Common myeloid progenitor, CD34-positive (primary cell): ENCODE data around the gene C16orf78.
A peak's percentile ranks its signal among the peaks of the same experiment; 100 is the strongest.

ENCODE experiments used
- CTCF ChIA-PET: fragments of 350-600 bp; sonication (Branson Sonifier 250); formaldehyde crosslinking; loops from one replicate; lab custom pipeline; 2021; ENCODE audit warnings: antibody characterized with exemption; lab: Charles Lee
- POLR2A ChIA-PET: fragments of 350-600 bp; sonication (Branson Sonifier 250); formaldehyde crosslinking; loops from one replicate; lab custom pipeline; 2021; ENCODE audit warnings: antibody characterized with exemption; lab: Charles Lee
- DNase-seq, 3 donors: peaks; one replicate each; pipeline versions ENCODE4 v3.0.0 to v3.0.0-alpha.2; 2013
- H3K27ac ChIP-seq, 2 experiments: 1 replicate in 1 of 2; 2 replicates in 1 of 2; pipeline ENCODE4 v1.7.0; 2013; ENCODE audit warnings: inconsistent platforms in 2 of 2, low read length in 2 of 2, mild to moderate bottlenecking in 2 of 2, low read depth in 1 of 2, moderate library complexity in 1 of 2; ENCODE audit not compliant: severe bottlenecking in 2 of 2, insufficient read depth in 1 of 2, poor library complexity in 1 of 2
- H3K27me3 ChIP-seq, 5 experiments: replicated peaks in 2 of 5; 1 replicate in 3 of 5; 2 replicates in 2 of 5; pipeline versions ENCODE4 v1.6.1 to v1.7.0; 2013; ENCODE audit warnings: low read length in 4 of 5, mild to moderate bottlenecking in 2 of 5, moderate library complexity in 2 of 5, inconsistent platforms in 1 of 5; ENCODE audit not compliant: insufficient read depth in 5 of 5, control insufficient read depth in 4 of 5
- H3K36me3 ChIP-seq, 4 experiments: 1 replicate in 2 of 4; 2 replicates in 2 of 4; pipeline versions ENCODE4 v1.6.1 to v1.7.0; 2013; ENCODE audit warnings: low read length in 3 of 4, control low read depth in 1 of 4, mild to moderate bottlenecking in 1 of 4; ENCODE audit not compliant: control insufficient read depth in 4 of 4, insufficient read depth in 4 of 4
- H3K4me1 ChIP-seq, 4 experiments: 1 replicate in 3 of 4; 2 replicates in 1 of 4; pipeline versions ENCODE4 v1.6.1 to v1.7.1; 2013; ENCODE audit warnings: low read length in 3 of 4, mild to moderate bottlenecking in 3 of 4, control low read depth in 1 of 4, inconsistent platforms in 1 of 4, moderate library complexity in 1 of 4; ENCODE audit not compliant: control insufficient read depth in 4 of 4, insufficient read depth in 4 of 4; ENCODE audit errors: control extremely low read depth in 1 of 4
- H3K4me3 ChIP-seq, 7 experiments: 1 replicate in 4 of 7; 2 replicates in 3 of 7; pipeline versions ENCODE4 v1.5.1 to v1.7.0; 2013; ENCODE audit warnings: mild to moderate bottlenecking in 7 of 7, low read length in 6 of 7, moderate library complexity in 6 of 7, inconsistent platforms in 2 of 7, low read depth in 2 of 7, control low read depth in 1 of 7; ENCODE audit not compliant: insufficient read depth in 4 of 7, control insufficient read depth in 1 of 7; ENCODE audit errors: extremely low read depth in 1 of 7
- H3K9me3 ChIP-seq, 5 experiments: 1 replicate in 4 of 5; 2 replicates in 1 of 5; pipeline versions ENCODE4 v1.6.1 to v1.7.1; 2013; ENCODE audit warnings: low read length in 4 of 5, mild to moderate bottlenecking in 2 of 5, inconsistent platforms in 1 of 5, low read depth in 1 of 5, moderate library complexity in 1 of 5; ENCODE audit not compliant: control insufficient read depth in 4 of 5, insufficient read depth in 2 of 5; ENCODE audit errors: control extremely low read depth in 1 of 5
- WGBS: methylation state at CpG from one replicate; pipeline ENCODE4 v1.1.5; 2013; ENCODE audit not compliant: insufficient coverage; 5-methylcytosine and 5-hydroxymethylcytosine counted together

C16orf78 gene

DNA sequence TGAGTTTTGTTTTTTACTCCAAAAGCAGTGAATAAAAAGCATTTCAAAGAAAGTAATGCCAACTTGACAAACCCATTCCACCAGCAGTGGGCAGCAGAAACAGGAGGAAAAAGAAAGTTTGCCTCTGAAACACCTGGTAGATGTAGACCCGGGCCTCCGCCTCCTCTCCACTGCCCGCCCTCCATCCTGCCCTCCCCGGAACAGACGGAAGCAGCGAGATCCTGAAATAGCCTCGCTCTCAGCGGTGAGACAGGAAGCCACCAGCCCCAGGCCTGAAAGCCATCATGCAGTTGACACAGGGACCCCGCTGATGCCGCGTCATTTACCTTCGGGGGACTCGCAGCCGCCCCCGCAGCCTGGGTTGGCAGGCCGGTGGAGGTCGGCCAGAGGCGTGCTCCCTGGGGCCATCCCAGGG is 67.8 kb downstream of the C16orf78 start:
- ChIA-PET CTCF (interaction anchor here (0.7 to 1.0 kb wide), 5 partner anchors 138 to 481 kb away, joined by 3 to 4 read pairs (median 3); no protein-coding TSS in a partner anchor), POLR2A (no interaction called here)
- under 1% methylated on average over 12 of the region's 18 CpGs for WGBS
- Histone ChIP-seq H3K9me3 (no peaks in the 10 kb centered on the region), H3K4me3 (peak overlapping the region in 4 of 7 experiments; percentile 19 to 62 (median 40)), H3K27me3 (no peaks in the 10 kb centered on the region), H3K27ac (peak overlapping the region; percentile 41 to 56), H3K36me3 (no peaks in the 10 kb centered on the region), H3K4me1 (peaks cover 5 to 38% (median 28%) of the 10 kb centered on the region in 4 experiments)
- peak; percentile 85 to 93 (median 90) for DNase-seq

DNA sequence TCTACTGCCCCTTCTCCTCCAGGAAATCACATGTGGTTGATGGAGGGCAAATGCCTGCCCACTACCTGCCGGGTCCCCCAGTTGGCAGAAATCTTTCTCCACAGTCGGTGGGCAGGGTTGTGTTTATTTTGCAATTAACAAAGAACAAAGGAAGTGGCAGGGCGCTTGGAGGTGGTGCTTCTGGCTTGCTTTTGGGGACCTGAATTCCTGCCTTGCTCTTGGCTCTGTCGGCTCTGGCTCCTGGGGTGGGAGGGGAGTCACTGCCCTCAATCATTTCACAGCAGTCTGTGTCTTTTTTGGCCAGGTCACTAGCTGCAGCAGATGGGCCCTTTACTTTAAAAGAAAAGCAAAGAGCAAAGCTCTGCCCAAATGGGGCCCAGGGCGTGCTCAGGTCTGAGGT is 69.2 kb downstream of the C16orf78 start:
- DNase-seq: peak in 1 of 3 donors; percentile 13
- peaks cover 5 to 38% (median 28%) of the 10 kb centered on the region in 4 experiments for H3K4me1 ChIP-seq
- H3K4me3 ChIP-seq: peak overlapping the region in 2 of 7 experiments; percentile 22 to 30
- WGBS: 43% methylated on average over 2 of the region's 5 CpGs
- no peaks in the 10 kb centered on the region for H3K9me3 ChIP-seq
- H3K27ac ChIP-seq: no peak overlapping the region
- CTCF ChIA-PET: interaction anchor here (0.9 to 1.2 kb wide), 6 partner anchors 12 to 479 kb away, joined by 3 to 5 read pairs (median 4); no protein-coding TSS in a partner anchor
- no peaks in the 10 kb centered on the region for H3K27me3 ChIP-seq
- H3K36me3 ChIP-seq: no peaks in the 10 kb centered on the region
- POLR2A ChIA-PET: no interaction called here

DNA sequence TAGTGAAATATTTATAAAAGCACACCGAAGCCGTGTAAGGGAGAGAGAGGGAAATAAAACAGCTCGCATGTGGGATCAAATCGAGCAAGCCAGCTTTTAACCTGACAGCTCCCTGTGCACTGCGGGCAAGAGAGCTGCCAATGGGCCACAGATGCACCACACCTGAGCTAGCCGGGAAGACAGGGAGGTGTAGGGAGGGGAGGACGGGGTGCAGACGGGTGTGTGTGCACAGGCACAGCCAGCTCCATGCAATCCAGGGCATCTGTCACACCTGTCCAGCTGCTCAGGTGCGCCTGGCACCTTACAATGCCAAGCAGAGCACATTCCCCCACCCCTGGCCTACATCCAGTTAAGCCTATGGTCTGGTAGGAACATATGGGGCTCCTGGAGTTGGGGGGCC is 70.0 kb downstream of the C16orf78 start:
- DNase-seq: no peak
- Histone ChIP-seq H3K4me3 (no peak overlapping the region), H3K4me1 (peaks cover 5 to 38% (median 28%) of the 10 kb centered on the region in 4 experiments), H3K27ac (no peak overlapping the region), H3K36me3 (no peaks in the 10 kb centered on the region), H3K9me3 (no peaks in the 10 kb centered on the region), H3K27me3 (no peaks in the 10 kb centered on the region)
- 93% methylated on average over 9 of the region's 9 CpGs for WGBS
- POLR2A ChIA-PET: no interaction called here
- CTCF ChIA-PET: interaction anchor here (1.1 kb wide), 1 partner anchor 22 kb away, joined by 3 read pairs; no protein-coding TSS in a partner anchor

DNA sequence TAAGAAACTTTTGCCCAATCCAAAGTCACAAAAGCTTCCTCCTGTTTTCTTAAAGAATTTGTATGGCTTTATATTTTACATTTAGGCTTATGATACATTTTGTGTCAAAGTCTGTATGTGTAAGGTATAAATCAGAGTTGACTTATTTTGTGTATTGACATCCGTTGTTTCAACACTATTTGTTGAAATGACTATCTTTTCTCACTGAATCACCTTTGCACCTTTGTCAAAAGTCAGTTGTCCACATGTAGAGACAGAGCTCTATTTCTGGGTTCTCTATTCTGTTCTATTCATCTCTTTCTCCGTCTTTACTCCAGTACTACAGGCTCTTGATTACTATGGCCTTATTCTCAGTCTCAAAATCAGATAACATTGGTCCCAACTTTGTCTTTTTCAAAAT is 73.2 kb downstream of the C16orf78 start:
- Histone ChIP-seq H3K4me3 (no peak overlapping the region), H3K27ac (no peak overlapping the region), H3K27me3 (no peaks in the 10 kb centered on the region), H3K36me3 (no peaks in the 10 kb centered on the region), H3K4me1 (peaks cover 0 to 22% (median 17%) of the 10 kb centered on the region in 4 experiments), H3K9me3 (no peaks in the 10 kb centered on the region)
- CTCF ChIA-PET: interaction anchor here (0.6 to 2.2 kb wide), 3 partner anchors 9 to 46 kb away, joined by 3 to 9 read pairs (median 3); no protein-coding TSS in a partner anchor
- no peak for DNase-seq
- POLR2A ChIA-PET: no interaction called here
- WGBS: 100% methylated on average over 2 of the region's 2 CpGs
